Dermis blood vessel endothelial cell (primary cell): ENCODE results near the gene SVIL. TPM values are rescaled to one million over a fixed set of nuclear protein-coding genes. Genes with fewer than 3 reads are reported as not detected.
"Not testable (repeated sequence)": the region's sequence is repeated elsewhere in the genome, so short reads cannot be mapped to it uniquely, and the experiment has no call there.

Source experiments
- DNase-seq: peaks from one replicate; pipeline ENCODE4 v3.0.0; 2010
- total RNA-seq: library from RNA; depleted of rRNA; stranded (reverse); fragments of >200 nt; gene quantifications from 2 replicates; pipeline ENCODE4 v1.2.3, GENCODE V29; 2014

Gene SVIL
- total RNA-seq, 1 donor from 2014 or later: 80.8 TPM

DNA sequence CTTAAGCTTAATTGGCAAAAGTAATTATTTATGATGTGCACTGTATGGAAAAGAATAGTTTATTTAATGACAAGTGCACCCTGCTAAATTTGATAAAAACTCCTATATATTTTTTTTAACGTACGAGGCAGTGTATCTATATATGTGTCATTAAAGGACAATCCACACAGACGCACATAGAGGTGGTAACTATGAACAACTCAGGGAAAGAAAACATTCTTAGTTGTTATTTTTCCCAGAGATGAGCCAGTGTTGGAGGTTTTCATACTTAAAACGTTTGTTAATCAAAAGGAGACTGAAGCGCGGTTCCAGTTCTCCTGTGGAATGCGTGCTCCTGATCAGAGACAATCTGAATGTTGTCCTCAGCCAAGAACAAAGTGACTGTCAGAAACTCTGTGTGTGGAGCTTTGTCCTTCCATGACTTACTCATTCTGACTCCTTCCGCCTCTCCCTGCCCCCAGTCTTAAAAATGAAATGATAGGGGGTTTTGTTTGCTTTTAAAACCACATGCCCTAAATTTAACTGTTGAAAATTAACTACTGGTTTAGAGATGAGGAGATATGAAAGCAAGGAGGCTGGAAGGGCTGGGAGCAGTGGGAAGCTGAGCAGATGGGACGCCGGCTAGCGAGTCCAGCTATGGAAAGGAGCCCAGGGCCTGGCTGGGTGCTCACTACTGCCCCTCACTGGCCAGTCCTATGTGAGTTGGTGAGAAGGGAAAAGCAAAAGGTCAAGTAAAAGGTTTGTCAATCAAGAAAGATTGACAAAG is 99.6 kb downstream of the SVIL start:
- DNase-seq: peak; percentile 71

DNA sequence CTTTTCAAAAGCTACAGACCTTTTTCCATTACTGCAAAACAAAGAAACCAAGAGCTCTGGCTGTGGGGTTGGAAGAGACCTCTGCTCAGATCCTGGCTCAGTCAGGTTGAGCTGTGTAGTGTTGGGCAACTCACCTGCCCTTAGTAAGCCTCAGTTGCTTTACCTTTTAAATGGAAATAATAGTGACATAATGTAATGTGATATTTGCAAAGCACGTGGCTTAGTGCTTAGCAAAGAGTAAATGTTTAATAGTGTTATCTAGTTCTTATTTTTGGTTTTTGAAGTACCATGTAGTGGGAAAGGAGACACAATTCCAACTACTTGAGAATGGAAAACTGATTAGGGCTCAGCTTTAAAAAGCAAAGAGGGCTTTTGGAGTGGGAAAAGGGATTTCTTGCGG is 100.2 kb downstream of the SVIL start:
- DNase-seq: no peak

DNA sequence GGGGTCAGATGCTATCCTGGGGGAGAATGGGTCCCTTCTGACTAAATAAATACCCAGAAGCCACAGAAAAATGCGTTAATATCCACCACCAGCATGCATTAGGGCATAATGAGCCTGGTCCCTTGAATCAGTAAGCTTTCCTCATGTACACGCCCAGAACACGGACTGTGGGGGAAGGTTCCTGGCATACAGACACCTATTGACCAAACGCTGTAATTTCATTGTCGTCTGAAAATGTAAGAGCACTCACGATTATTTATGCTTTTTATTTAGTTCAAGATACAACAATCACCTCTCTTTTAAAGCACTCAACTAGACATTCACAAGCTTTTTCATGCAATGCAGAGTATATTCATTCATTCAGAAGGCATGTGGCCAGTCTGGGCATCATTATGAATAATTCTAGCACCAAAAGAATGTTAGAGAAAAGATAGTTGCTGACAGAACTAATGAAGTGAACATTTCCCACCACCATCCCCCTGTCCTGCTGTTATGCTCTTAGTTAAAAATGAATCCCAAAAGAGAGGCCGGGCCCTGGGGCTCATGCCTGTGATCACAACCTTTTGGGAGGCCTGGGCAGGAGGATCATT is 101.0 kb downstream of the SVIL start:
- DNase-seq: no peak

DNA sequence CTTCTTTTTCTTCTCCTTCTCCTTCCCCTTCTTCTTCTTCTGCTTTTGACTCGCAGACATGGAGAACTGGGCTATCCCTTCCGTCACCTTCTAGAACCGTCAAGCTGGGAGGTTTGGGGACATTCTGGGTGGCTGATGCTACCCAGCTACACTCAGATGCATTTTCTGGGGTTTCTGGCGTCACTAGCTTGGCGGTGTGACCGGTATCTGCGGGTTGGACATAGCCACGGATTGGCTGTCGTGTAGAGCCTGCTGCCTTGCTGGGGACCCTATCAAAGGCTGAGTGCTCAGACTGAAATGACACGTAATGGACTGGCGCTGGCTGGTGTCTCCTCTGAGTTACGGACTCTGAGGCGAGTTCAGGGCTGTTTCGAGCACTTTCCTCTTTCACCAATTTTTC is 101.7 kb downstream of the SVIL start:
- no peak for DNase-seq

DNA sequence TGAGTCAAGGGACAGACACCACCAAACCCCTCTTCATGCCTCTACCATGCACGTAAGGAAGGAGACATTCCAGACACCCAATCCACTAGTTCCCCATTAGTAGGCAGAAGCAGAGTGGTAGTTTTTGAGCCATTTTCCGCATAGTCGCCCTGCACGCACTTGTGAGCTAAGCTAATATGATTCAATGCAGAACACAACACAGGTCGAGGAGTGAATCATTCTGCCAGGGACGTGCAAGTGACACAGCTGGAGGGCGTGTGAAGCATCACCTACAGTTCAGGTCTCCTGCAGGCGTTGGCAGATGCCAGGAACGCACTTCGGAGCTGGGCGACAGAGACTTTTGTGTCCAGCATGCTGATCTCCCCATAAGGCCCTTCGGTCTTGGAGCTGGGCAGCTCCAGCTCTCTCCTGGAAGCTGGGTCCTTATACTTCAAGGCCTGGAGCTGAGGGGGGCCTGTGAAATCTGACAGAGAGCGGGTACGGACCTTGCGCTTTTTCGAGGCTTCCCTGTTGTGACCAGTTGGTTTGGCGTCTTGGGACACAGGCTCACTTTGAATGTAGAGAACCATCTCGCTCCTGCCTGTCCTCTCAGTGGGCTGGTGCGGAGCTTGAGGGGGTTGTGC is 102.4 kb downstream of the SVIL start:
- no peak for DNase-seq

DNA sequence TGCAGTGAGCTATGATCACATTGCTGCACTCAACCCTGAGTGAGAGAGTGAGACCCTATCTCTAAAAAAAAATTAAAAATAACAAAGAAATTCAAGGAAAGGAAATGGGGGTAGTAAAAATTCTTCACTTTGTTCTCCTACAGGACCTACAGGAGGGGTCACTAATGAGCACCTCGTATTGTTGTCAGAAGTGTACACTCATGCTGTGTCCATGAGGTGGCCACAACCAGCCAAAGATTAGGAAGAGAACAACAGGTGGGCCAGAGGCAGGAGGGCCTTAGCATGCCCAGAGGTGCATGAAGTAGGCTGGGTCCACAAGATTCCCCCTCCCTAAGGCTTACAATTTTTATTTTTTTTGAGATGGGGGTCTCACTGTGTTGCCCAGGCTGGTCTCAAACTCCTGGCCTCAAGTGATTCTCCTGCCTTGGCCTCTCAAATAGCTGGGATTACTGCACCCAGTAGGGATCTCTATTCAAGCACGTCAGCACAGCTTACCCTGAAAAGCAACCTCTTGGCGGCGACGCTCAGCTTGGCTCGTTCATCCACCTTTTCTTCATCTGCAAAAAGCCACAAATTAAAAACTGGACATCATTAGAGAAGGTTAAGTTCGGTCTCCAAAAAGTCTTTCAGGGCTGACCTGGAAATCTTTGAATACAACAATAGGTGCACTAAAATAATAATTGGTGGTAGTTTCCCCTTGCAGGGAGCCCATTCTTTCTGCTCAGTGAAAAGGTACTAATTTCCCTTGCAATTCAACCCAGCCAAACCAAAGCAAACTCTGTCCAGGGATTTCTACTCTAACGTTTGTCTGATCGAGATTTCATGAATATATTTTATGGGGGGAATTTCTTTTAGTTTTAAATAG is 104.4 kb downstream of the SVIL start:
- DNase-seq: peak; percentile 37

DNA sequence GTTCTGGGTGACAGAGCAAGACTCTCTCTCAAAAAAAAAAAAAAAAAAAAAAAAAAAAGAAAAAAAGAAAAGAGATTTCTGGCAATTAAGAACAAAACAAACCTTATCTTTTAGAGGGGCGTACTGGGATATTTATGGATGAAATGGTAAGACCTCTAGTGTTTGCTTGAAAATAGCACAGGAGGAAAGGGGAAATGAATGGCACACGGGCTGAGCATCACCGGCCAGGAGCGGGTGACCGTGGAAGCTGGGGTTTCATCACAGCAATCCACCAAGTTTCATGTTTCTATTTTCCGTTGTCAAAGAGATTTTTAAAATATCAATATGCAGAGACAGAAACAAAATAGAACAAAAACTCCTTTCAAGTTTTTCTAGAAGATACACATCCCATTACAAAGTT is 105.6 kb downstream of the SVIL start:
- DNase-seq: no peak

DNA sequence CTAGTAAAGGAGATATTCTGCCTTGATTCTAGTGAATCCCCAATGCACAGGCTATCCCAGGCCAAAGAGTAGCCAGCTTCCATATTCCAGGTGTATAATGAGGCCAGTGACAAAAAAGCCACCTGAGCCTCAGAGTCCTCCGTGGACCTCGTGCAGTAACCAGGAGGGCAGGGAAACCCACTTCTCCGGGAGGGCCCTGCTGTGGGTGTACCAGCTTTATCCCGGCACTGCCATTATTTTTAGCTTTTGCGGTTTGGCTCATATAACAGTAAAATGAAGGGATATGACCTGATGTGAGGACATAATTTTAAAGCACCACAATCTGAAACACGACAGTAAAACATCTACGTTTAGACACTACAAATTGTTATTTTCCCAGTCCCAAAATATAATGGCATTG is 109.0 kb downstream of the SVIL start:
- no peak for DNase-seq

DNA sequence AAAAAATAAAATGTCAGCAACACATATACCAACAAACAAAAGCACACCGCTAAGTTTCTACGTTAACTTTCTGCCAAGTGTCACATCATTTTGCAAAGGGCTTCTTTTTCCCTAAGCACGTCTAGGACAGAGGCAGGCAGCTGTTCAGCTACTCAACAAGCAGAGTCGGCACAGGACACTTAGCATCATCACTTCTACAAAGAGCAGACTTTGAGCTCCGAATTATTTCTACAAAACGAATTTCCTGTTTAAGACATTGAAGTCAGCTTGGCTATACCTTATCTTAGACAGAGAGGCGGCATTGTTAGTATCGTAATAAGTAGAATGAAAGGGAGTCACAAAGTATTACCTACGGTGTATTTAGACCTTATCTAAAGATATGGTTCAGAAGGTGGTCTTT is 110.1 kb downstream of the SVIL start:
- DNase-seq: no peak

DNA sequence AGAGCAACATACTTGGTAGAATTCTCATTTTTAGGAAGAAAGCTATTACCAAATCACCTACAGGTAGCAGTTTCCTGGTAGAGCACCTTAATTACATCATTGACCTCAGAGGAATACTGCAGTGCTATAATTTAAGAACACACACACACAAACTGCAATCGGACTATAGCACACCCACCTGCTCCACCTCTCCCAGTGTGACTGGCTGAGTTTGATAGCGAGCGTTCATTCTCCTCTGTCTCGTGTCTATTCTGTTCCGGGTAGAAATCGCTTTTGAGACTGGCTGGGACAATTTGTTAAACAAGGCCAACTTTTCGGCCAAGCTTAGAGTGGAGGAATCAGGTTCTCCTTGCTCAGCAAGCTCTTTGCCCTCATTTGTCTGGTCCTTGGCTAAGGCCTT is 110.5 kb downstream of the SVIL start:
- no peak for DNase-seq

DNA sequence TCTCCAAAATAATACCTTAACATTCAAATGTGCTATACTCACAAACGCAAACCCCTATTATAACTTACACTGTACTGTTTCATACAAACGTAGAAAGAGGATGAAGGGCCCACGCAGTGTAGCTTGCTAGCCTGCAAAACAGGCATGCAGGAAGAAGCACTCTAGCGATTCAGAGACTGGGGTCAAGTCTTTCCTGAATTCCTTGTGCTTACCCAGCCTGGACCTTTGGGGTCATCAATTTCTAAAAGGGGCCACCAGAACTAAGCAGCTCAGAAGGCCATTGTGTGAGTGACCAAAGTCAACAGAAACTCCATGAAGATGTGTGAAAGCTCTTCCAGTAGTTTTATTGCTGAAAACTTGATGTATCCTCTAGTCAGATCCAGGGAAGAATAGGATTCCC is 111.9 kb downstream of the SVIL start:
- DNase-seq: no peak

DNA sequence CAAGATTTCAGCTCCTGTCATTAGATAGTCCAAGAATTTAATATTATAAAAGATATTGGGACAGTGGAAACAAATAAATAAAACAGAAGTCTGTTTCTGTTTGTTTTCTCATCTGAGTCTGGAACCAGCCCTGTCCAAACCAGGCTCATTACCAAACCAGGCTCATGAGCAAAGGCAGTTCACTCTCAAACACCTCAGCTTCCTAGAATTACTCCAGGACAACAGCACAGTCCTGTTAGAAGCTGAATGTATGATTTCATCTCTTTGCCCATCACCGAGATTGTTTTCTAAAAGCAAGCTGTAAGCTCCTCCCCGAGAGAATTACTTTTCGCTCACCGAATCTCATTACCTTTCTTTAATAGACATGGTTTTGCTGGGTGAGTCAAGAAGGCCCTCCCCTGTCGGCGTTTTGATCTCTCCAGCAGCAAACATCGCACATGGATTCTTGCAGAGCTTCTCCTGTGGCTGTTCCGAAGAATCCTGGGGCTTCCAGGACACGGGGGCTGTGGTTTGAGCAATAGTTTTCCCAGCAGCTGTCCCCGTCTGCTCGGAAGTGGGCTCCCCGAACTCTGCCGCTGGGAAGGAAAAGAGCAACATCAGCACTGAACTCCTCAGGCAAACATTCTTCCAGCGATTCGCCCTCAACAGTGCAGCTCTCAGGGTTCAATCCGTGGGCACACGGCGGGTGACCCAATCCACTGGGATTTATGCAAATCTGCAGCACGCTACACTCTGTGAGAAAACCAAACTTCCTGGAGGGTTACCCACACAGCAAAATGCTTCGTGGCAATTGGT is 112.5 kb downstream of the SVIL start:
- DNase-seq: no peak

DNA sequence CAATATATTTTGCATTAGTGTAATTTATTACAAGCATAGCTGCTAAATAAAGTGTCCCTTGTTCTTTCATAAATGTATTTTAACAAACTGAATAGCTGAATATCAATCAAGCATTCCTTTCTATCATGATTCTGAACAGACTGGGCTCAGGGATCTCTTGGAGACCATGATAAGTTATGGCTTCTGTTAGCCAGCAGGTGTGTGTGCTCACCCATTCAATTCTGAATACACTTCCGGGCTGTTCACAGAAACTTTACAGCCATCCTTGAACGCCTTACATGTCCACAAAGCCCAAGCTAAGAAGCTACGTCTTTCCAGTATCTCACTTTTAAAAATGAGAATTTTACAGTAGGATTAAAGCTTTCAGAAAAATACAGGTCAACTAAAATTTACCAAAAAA is 115.1 kb downstream of the SVIL start:
- no peak for DNase-seq

DNA sequence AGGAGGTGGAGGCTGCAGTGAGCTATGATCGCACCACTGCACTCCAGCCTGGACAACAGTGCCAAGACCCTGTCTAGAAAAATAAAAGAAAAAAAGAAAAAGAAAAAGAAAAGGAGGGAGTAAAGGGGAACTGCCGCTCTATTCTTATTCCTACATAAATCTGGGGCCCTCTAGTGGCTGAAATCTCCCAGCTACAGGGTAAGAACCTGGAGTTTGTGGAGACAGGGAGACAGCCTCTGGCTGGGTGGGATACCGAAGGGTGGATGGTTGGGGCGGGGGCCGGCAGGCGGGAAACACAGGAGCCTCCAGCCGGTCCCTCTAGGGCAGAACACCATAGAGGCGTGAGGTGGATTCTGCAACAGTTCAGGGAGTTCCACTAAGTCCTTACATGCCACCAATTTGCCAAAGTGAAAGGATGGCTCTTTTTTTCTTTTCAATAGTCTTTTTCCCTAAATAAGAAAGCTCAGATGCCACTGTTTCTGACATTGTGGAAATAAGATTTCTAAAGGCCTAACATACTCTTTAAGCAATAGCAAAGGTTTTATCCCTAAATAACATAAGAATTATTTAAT is 117.3 kb downstream of the SVIL start:
- DNase-seq: peak; percentile 57

DNA sequence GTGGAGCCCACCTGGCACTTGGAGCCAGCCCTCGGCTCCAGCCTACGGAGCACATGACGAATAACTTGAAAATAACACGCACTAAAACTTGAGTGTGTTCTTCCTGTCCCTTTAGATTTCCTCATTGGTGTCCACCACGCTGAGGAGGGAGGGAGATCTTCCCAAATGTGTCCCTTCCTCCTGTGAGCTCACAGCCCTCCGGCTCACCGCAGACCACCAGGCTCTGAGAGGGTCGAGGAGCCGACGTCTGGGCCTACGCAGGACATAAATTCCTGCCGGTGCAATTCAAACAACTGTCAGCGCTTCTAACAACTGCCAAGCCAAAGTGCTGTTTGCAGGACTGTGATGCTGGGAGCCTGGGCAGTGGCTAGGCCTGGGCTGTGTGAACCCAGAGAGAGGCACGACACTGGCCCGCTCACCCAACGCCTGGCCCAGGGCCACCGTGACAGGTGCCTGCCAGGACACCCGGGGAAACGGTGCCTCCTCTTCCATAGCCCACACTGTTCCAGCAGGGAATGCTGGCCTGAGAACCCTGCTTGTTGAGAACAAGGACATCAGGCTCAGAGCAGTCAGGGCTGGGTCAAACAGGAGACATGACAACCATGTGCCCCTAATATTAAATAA is 118.3 kb downstream of the SVIL start:
- not testable (repeated sequence) for DNase-seq

DNA sequence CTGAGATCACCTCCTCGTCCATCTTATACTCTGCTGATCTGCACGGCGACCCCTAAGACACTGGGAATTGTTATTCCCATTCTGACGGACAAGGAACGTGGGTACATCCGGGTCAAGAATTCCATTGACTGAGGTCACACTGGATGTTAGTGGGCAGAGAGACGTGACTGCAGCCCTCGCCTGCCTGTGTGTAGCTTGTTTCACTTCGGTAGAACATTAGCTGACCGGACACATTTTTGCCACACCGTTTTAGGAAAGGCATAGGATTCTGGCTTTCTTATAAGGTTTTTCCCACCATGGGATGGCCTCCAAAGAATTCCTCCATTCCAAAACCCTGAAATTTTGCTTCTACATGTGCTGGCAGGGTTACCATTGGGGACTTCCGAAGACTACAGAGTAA is 118.9 kb downstream of the SVIL start:
- DNase-seq: peak; percentile 14

DNA sequence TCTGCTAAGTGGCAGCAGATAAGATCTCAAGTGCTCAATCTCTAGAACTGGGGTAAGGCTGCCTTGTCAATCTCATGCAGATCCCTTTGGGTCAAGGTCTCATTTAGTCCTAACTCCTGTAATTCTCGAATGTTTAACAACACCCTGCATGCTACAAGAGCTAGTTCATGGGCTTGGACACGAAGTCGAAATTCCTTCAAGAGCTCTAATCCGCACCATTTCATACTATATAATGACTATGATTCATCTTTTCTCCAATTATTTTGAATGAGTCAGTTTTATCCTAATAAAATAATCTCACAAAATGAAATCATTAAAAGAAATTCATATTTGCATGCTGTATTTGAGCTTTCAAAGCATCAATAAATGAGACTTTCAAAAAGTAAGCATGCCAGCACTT is 119.7 kb downstream of the SVIL start:
- not testable (repeated sequence) for DNase-seq

DNA sequence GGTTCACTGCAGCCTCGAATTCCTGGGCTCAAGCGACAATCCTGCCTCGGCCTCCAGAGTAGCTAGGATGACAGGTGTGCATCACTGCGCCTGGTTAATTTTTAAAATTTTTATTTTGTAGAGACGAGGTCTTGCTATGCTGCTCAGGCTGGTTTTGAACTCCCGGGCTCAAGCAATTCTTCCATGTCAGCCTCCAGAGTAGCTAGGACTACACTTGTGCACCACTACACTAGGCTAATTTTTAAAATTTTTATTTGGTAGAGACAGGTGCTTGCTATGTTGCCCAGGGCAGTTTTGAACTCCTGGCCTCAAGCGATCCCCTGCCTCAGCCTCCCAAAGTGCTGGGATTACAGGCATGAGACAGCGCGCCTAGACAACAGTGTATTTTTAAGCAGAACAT is 120.5 kb downstream of the SVIL start:
- DNase-seq: no peak

DNA sequence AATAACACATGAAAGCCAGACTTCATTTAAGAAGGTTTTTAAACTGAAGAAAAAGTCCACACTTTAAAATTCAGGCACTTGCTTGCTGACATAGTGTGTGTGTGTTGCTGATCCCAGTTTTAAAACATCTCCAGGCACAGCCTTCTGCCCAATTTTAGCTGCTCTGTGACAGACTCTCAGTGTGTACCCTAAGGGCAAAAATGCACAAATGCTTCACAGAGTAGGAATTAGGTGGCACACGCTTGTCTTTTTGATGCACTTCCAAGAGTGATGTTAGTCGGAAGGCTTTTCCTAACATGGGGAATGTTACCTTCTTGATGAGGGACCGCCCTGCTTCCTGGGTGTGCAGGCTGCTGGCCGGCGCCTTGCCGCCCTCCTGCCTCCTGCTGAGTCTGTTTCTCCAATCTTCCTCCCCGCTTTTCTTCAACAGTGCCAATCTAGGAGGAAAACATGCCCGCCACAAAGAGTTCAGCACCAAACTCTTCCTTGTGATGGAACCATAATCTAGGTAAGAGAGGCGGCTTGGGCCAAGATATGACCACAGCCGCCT is 122.3 kb downstream of the SVIL start:
- DNase-seq: no peak

DNA sequence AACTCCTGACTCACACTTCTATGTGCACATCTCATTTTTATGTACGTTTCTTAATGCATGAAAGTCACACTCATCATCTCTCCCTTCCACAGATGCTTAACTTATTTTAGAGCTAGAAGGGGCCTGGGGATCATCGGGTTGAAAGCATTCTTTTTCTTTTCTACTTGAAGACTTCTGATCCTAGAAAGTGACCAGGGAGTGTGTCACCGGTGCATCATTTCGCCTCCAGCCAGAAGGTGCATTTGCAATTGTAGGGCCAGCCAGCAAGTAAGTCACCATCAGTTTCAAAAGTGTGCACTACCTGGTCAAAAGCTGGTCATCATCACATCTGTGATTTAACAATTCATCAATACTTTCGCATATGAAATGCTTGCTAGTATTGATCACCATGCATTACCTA is 123.0 kb downstream of the SVIL start:
- not testable (repeated sequence) for DNase-seq

DNA sequence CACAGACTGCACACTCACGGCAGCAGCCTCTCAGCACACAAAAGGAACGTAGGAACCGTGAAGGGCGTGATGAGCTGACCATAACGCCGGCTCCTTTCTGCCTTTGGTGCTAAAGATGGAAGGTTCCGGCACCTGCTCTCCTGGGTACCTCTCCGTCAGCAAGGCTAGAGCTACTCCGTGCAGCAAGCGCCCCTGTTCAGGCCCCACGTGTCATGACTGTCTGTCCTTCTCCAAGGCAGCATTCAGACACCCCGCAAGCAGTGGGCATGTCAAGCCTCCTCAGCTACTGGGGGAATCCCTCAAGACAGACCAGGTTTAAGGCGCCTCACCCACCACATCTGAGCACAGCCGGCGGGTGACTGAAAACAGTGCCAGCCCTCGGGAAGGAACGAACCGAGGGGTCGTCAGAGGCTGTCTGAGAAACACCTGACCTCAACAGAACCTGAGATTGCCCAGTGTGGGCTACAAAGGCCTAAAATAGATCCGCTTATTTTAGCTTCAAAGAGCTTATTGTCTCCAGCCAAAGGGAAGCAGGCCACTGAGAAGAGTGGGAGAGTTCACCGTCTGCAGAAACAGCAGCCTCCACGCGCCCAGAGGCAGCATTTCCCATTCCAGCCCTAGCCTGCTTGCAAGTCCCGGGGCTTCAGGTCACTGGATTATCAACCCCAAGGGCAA is 124.2 kb downstream of the SVIL start:
- not testable (repeated sequence) for DNase-seq
